ENCODE measurements around the gene CHRNB2. TPM values are rescaled to one million over a fixed set of nuclear protein-coding genes. Genes with fewer than 3 reads are reported as not detected.

CHRNB2 gene
- total RNA-seq, 1 donor from 2014 or later: 0.11 TPM

GRCh38 chr1:154571964-154572288 lies 4.3 kb downstream of the CHRNB2 start:
- H3K4me3 ChIP-seq: no peak overlapping the region
- Mint-ChIP-seq H3K36me3 (peaks cover 9% of the 10 kb centered on the region), H3K27ac (no peak overlapping the region), H3K4me3 (no peak overlapping the region), H3K27me3 (ENCODE audit: insufficient read depth, low read depth) (peaks cover 29% of the 10 kb centered on the region), H3K4me1 (peaks cover 26% of the 10 kb centered on the region), H3K9me3 (no peaks in the 10 kb centered on the region)
- no peak for TF ChIP-seq EZH2phosphoT487 (IDR thresholded peaks at IDR 0.05)
- TF ChIP-seq CTCF (IDR thresholded peaks at IDR 0.05): no peak
- TF ChIP-seq EZH2 (IDR thresholded peaks at IDR 0.05): no peak
- H3K79me2 ChIP-seq (ENCODE audit: low read depth): no peaks in the 10 kb centered on the region
- H4K20me1 ChIP-seq (ENCODE audit: low read depth): peaks cover 11% of the 10 kb centered on the region
- no peak for DNase-seq (ENCODE audit: low spot score)
- H3K4me1 ChIP-seq: peaks cover 12% of the 10 kb centered on the region
- no peaks in the 10 kb centered on the region for H3K9me3 ChIP-seq (ENCODE audit: low read depth)
- no peak overlapping the region for H3K9ac ChIP-seq
- H3K27ac ChIP-seq: no peak overlapping the region
- H3F3A ChIP-seq (ENCODE audit: low read depth): peaks cover 15% of the 10 kb centered on the region
- H3K4me2 ChIP-seq: no peak overlapping the region
- H2AFZ ChIP-seq (replicated peaks): no peak overlapping the region
- H3K36me3 ChIP-seq: no peaks in the 10 kb centered on the region
- H3K27me3 ChIP-seq: peaks cover 20% of the 10 kb centered on the region

GRCh38 chr1:154572468-154573167 lies 5.0 kb downstream of the CHRNB2 start:
- Histone ChIP-seq H3K4me1 (peaks cover 10% of the 10 kb centered on the region), H3F3A (ENCODE audit: low read depth) (peaks cover 8% of the 10 kb centered on the region), H3K4me2 (no peak overlapping the region), H4K20me1 (ENCODE audit: low read depth) (peaks cover 11% of the 10 kb centered on the region), H3K4me3 (no peak overlapping the region), H2AFZ (replicated peaks) (no peak overlapping the region), H3K9me3 (ENCODE audit: low read depth) (no peaks in the 10 kb centered on the region), H3K9ac (no peak overlapping the region), H3K27ac (no peak overlapping the region), H3K27me3 (peaks cover 20% of the 10 kb centered on the region), H3K36me3 (no peaks in the 10 kb centered on the region), H3K79me2 (ENCODE audit: low read depth) (no peaks in the 10 kb centered on the region)
- Mint-ChIP-seq H3K9me3 (no peaks in the 10 kb centered on the region), H3K4me3 (no peak overlapping the region), H3K4me1 (peaks cover 22% of the 10 kb centered on the region), H3K27ac (no peak overlapping the region), H3K27me3 (ENCODE audit: insufficient read depth, low read depth) (peaks cover 27% of the 10 kb centered on the region), H3K36me3 (peaks cover 9% of the 10 kb centered on the region)
- TF ChIP-seq EZH2phosphoT487 (IDR thresholded peaks at IDR 0.05): no peak
- no peak for TF ChIP-seq EZH2 (IDR thresholded peaks at IDR 0.05)
- TF ChIP-seq CTCF (IDR thresholded peaks at IDR 0.05): no peak
- DNase-seq (ENCODE audit: low spot score): no peak

- Histone ChIP-seq H3K36me3 (no peaks in the 10 kb centered on the region), H3K4me3 (no peak overlapping the region), H3K4me2 (no peak overlapping the region), H3K27ac (no peak overlapping the region), H3K9me3 (ENCODE audit: low read depth) (no peaks in the 10 kb centered on the region), H3K79me2 (ENCODE audit: low read depth) (no peaks in the 10 kb centered on the region), H2AFZ (replicated peaks) (no peak overlapping the region), H4K20me1 (ENCODE audit: low read depth) (peaks cover 9% of the 10 kb centered on the region), H3F3A (ENCODE audit: low read depth) (peaks cover 4% of the 10 kb centered on the region), H3K9ac (no peak overlapping the region), H3K27me3 (peaks cover 18% of the 10 kb centered on the region), H3K4me1 (peaks cover 8% of the 10 kb centered on the region)
- Mint-ChIP-seq H3K27me3 (ENCODE audit: insufficient read depth, low read depth) (peaks cover 24% of the 10 kb centered on the region), H3K36me3 (peaks cover 9% of the 10 kb centered on the region), H3K9me3 (no peaks in the 10 kb centered on the region), H3K27ac (peak overlapping the region; percentile 10), H3K4me1 (peaks cover 20% of the 10 kb centered on the region), H3K4me3 (no peak overlapping the region)
- TF ChIP-seq CTCF (IDR thresholded peaks at IDR 0.05) (no peak), EZH2phosphoT487 (IDR thresholded peaks at IDR 0.05) (no peak), EZH2 (IDR thresholded peaks at IDR 0.05) (no peak)
- no peak for DNase-seq (ENCODE audit: low spot score)
Observed at GRCh38 chr1:154573168-154573510, 5.6 kb downstream of the CHRNB2 start.

Measured in neural progenitor cell (in vitro differentiated cells).